OCI-LY7 (cell line): ENCODE results near the gene PHKA2. TPM values are rescaled to one million over a fixed set of nuclear protein-coding genes. Genes with fewer than 3 reads are reported as not detected.

Experiments used
- BruUV-seq: library from RNA; stranded (reverse); fragments of 400-500 nt; replicated peaks from 2 replicates; lab custom pipeline; 2021; lab: Mats Ljungman, UMichigan
- CTCF ChIA-PET: fragments of 300-600 bp; sonication (Branson Sonifier 250); formaldehyde crosslinking; loops from one replicate; lab custom pipeline; 2022; ENCODE audit warnings: antibody characterized with exemption; ENCODE audit not compliant: unreplicated experiment; lab: Charles Lee
- POLR2A ChIA-PET: fragments of 300-600 bp; sonication (Branson Sonifier 250); formaldehyde crosslinking; loops from one replicate; lab custom pipeline; 2022; ENCODE audit warnings: antibody characterized with exemption; lab: Charles Lee
- DNase-seq: peaks from one replicate; pipeline ENCODE4 v3.0.0-alpha.2; 2015; ENCODE audit warnings: low spot score
- H2AFZ ChIP-seq: fragments of 200-600 bp; sonication (generic), shearing (Covaris generic); 2 replicates; pipeline ENCODE4 v1.6.1; 2014; ENCODE audit warnings: mild to moderate bottlenecking, antibody characterized with exemption, low read length, moderate library complexity
- H3K27ac ChIP-seq: fragments of 200-600 bp; sonication (generic); 2 replicates; pipeline ENCODE4 v1.5.1; 2014; ENCODE audit warnings: mixed run types, low read depth, mild to moderate bottlenecking, moderate library complexity, low read length, inconsistent platforms; ENCODE audit not compliant: poor library complexity, severe bottlenecking
- H3K36me3 ChIP-seq: fragments of 200-600 bp; sonication (generic); 2 replicates; pipeline ENCODE4 v1.6.1; 2014; ENCODE audit warnings: mild to moderate bottlenecking, antibody characterized with exemption, low read length, moderate library complexity, mixed read lengths; ENCODE audit not compliant: insufficient read depth
- H3K4me1 ChIP-seq: fragments of 200-600 bp; sonication (generic); 2 replicates; pipeline ENCODE4 v1.5.1; 2014; ENCODE audit warnings: mild to moderate bottlenecking, low read length; ENCODE audit not compliant: insufficient read depth, poor library complexity, severe bottlenecking
- H3K4me2 ChIP-seq: fragments of 200-600 bp; sonication (generic); 2 replicates; pipeline ENCODE4 v1.6.1; 2014; ENCODE audit warnings: mild to moderate bottlenecking, low read length
- H3K4me3 ChIP-seq: fragments of 200-600 bp; sonication (generic); 2 replicates; pipeline ENCODE4 v1.5.1; 2014; ENCODE audit warnings: mild to moderate bottlenecking, low read depth, low read length; ENCODE audit not compliant: poor library complexity, severe bottlenecking
- H3K79me2 ChIP-seq: fragments of 200-600 bp; sonication (generic); 2 replicates; pipeline ENCODE4 v1.6.1; 2016; ENCODE audit warnings: low read depth, mild to moderate bottlenecking, low read length, moderate library complexity, mixed read lengths; ENCODE audit not compliant: insufficient read depth
- H3K9me2 ChIP-seq: fragments of 200-600 bp; sonication (generic); 2 replicates; pipeline ENCODE4 v1.6.1; 2016; ENCODE audit warnings: mild to moderate bottlenecking, low read length, mixed read lengths; ENCODE audit not compliant: insufficient read depth
- H3K9me3 ChIP-seq: fragments of 200-600 bp; sonication (generic); 2 replicates; pipeline ENCODE4 v1.6.1; 2014; ENCODE audit warnings: mild to moderate bottlenecking, mixed run types, low read length, mixed read lengths
- H4K20me1 ChIP-seq: fragments of 200-600 bp; sonication (generic); 2 replicates; pipeline ENCODE4 v1.6.1; 2014; ENCODE audit warnings: mild to moderate bottlenecking, antibody characterized with exemption, low read length, moderate library complexity, mixed read lengths; ENCODE audit not compliant: insufficient read depth
- CTCF ChIP-seq: fragments of 200-600 bp; sonication (generic); conservative IDR thresholded peaks from 2 replicates; pipeline ENCODE4 v1.5.1; 2014; ENCODE audit warnings: mild to moderate bottlenecking, antibody characterized with exemption, low read length, moderate library complexity, mixed read lengths
- EZH2phosphoT487 ChIP-seq: fragments of 200-600 bp; sonication (generic); IDR thresholded peaks from 2 replicates; pipeline ENCODE4 v1.6.1; 2018; ENCODE audit warnings: low read depth, borderline replicate concordance, mild to moderate bottlenecking, mixed run types, antibody characterized with exemption, low read length, moderate library complexity, mixed read lengths
- intact Hi-C: fragments of 100-400 bp; cut with micrococcal nuclease; formaldehyde crosslinking; loops from one replicate; pipeline ENCODE4 v1.10.0; 2022; ENCODE audit not compliant: unreplicated experiment
- total RNA-seq, 2 experiments: library from RNA; depleted of rRNA in 1 of 2; stranded (reverse); fragments of >200 nt in 1 of 2; shearing (Covaris generic) in 1 of 2; gene quantifications; 2 replicates each; pipeline ENCODE4 v1.2.3, GENCODE V29; 2014 to 2022

The PHKA2 gene
- total RNA-seq, 2 experiments from 2014 or later = 24.1 to 41.4 TPM

DNA sequence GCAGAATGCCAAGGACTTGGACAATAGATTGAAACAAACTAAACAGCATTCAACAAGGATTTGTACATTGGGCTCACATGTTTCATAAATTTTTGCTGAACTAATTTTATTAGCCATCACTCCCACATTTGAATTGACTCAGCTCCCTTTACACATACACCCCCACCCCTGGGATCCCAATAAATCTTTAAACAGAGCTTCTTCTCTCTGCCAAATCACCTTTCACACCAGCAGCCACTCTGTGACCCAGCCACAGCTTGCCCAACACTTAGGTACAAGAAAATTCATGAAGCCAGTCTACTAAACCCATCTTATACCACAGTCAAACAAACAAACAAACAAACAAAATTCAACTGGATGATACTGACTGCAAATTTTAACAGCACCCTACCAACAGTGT lies 21.6 kb downstream of the PHKA2 start:
- TF ChIP-seq EZH2phosphoT487 = no peak
- TF ChIP-seq CTCF = no peak
- Histone ChIP-seq H3K79me2 (0 out of 2 replicates have a peak, but pooled peaks cover 3% of the 10 kb centered on the region), H3K4me1 (peaks cover 5% of the 10 kb centered on the region), H3K27ac (no peak overlapping the region), H3K36me3 (no peaks in the 10 kb centered on the region), H3K9me3 (no peaks in the 10 kb centered on the region), H3K4me2 (no peak overlapping the region), H2AFZ (no peak overlapping the region), H4K20me1 (no peaks in the 10 kb centered on the region), H3K4me3 (no peak overlapping the region), H3K9me2 (no peaks in the 10 kb centered on the region)
- DNase-seq = no peak
- ChIA-PET CTCF (no interaction called here), POLR2A (no interaction called here)
- intact Hi-C loops = no loop called here
- BruUV-seq = no TSS peak

DNA sequence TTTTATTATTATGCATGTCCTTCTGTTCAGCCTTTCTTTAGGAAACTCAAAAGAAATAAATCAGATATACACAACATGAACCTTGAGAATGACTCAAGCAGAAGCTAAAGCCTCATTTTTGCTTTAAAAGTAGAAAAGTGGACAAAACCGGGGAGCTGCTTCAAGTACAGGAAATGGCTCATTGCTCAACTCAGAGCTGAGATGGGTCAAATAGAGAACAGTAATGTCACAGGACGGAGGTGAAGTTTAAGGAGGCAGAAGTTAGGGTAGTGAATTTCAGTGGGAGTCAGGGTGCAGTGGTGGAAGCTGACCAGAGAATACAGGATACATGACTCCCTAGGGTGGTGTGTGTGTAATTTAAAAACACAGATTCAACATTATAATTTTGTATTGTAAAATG lies 22.2 kb downstream of the PHKA2 start:
- intact Hi-C loops = no loop called here
- H3K36me3 ChIP-seq = no peaks in the 10 kb centered on the region
- no peak overlapping the region for H3K4me2 ChIP-seq
- peaks cover 5% of the 10 kb centered on the region for H3K4me1 ChIP-seq
- ChIA-PET CTCF (no interaction called here), POLR2A (interaction anchor here (0.7 kb wide), 1 partner anchor 283 kb away, joined by 6 read pairs; no protein-coding TSS in a partner anchor)
- TF ChIP-seq CTCF (no peak), EZH2phosphoT487 (no peak)
- no peak overlapping the region for H3K27ac ChIP-seq
- no peak for DNase-seq
- no peaks in the 10 kb centered on the region for H3K9me2 ChIP-seq
- H2AFZ ChIP-seq = no peak overlapping the region
- no peak overlapping the region for H3K4me3 ChIP-seq
- H3K79me2 ChIP-seq = 0 out of 2 replicates have a peak, but pooled peaks cover 3% of the 10 kb centered on the region
- no TSS peak for BruUV-seq
- H3K9me3 ChIP-seq = no peaks in the 10 kb centered on the region
- no peaks in the 10 kb centered on the region for H4K20me1 ChIP-seq

- Histone ChIP-seq H3K9me3 (no peaks in the 10 kb centered on the region), H3K36me3 (no peaks in the 10 kb centered on the region), H4K20me1 (no peaks in the 10 kb centered on the region), H3K4me1 (peaks cover 5% of the 10 kb centered on the region), H3K4me2 (no peak overlapping the region), H3K27ac (no peak overlapping the region), H3K4me3 (no peak overlapping the region), H3K79me2 (no peaks in the 10 kb centered on the region), H2AFZ (no peak overlapping the region), H3K9me2 (no peaks in the 10 kb centered on the region)
- TF ChIP-seq EZH2phosphoT487 (no peak), CTCF (no peak)
- DNase-seq = no peak
- no TSS peak for BruUV-seq
- ChIA-PET POLR2A (no interaction called here), CTCF (no interaction called here)
- intact Hi-C loops = no loop called here
Observed at GRCh38 chrX:18956303-18957032, 27.4 kb downstream of the PHKA2 start.
